ENCODE measurements around the gene WWOX. TPM values are rescaled to one million over a fixed set of nuclear protein-coding genes. Genes with fewer than 3 reads are reported as not detected.

WWOX gene
- total RNA-seq, 1 donor from 2014 or later, result 8.9 TPM

- Histone ChIP-seq H3K4me1 (no peaks in the 10 kb centered on the region), H3K4me3 (no peak overlapping the region), H3K36me3 (no peaks in the 10 kb centered on the region), H3K27me3 (ENCODE audit: low read depth) (peaks cover 21% of the 10 kb centered on the region), H3K27ac (replicated peaks) (no peak overlapping the region), H3K9me3 (replicated peaks) (no peaks in the 10 kb centered on the region)
- intact Hi-C loops (cut with micrococcal nuclease), result no loop called here
- TF ChIP-seq CTCF (IDR thresholded peaks at IDR 0.05; ENCODE audit: borderline replicate concordance), result no peak
- DNase-seq, result no peak
Measured at GRCh38 chr16:78060809-78061208, 38.6 kb upstream of the WWOX start.

- peaks cover 4% of the 10 kb centered on the region for H3K9me3 ChIP-seq (replicated peaks)
- intact Hi-C loops (cut with micrococcal nuclease), result no loop called here
- no peak overlapping the region for H3K4me3 ChIP-seq
- no peak for DNase-seq
- H3K36me3 ChIP-seq, result no peaks in the 10 kb centered on the region
- H3K27ac ChIP-seq (replicated peaks), result no peak overlapping the region
- no peaks in the 10 kb centered on the region for H3K4me1 ChIP-seq
- TF ChIP-seq CTCF (IDR thresholded peaks at IDR 0.05; ENCODE audit: borderline replicate concordance), result no peak
- peaks cover 21% of the 10 kb centered on the region for H3K27me3 ChIP-seq (ENCODE audit: low read depth)
Measured at GRCh38 chr16:78065319-78065718, 34.1 kb upstream of the WWOX start.

- no peak for DNase-seq
- TF ChIP-seq CTCF (IDR thresholded peaks at IDR 0.05; ENCODE audit: borderline replicate concordance), result no peak
- Histone ChIP-seq H3K4me3 (no peak overlapping the region), H3K4me1 (no peaks in the 10 kb centered on the region), H3K36me3 (no peaks in the 10 kb centered on the region), H3K27me3 (ENCODE audit: low read depth) (peaks cover 53% of the 10 kb centered on the region), H3K27ac (replicated peaks) (no peak overlapping the region), H3K9me3 (replicated peaks) (peaks cover 4% of the 10 kb centered on the region)
- intact Hi-C loops (cut with micrococcal nuclease), result no loop called here
Measured at GRCh38 chr16:78069913-78070312, 29.5 kb upstream of the WWOX start.

- Histone ChIP-seq H3K36me3 (no peaks in the 10 kb centered on the region), H3K27ac (replicated peaks) (no peak overlapping the region), H3K4me3 (no peak overlapping the region), H3K4me1 (no peaks in the 10 kb centered on the region), H3K27me3 (ENCODE audit: low read depth) (peaks cover 47% of the 10 kb centered on the region), H3K9me3 (replicated peaks) (peaks cover 4% of the 10 kb centered on the region)
- intact Hi-C loops (cut with micrococcal nuclease), result no loop called here
- DNase-seq, result no peak
- TF ChIP-seq CTCF (IDR thresholded peaks at IDR 0.05; ENCODE audit: borderline replicate concordance), result no peak
Measured at GRCh38 chr16:78072275-78072674, 27.2 kb upstream of the WWOX start.

GRCh38 chr16:78075800-78076199, 23.7 kb upstream of the WWOX start:
- H3K36me3 ChIP-seq, result no peaks in the 10 kb centered on the region
- peaks cover 32% of the 10 kb centered on the region for H3K27me3 ChIP-seq (ENCODE audit: low read depth)
- intact Hi-C loops (cut with micrococcal nuclease), result no loop called here
- no peaks in the 10 kb centered on the region for H3K4me1 ChIP-seq
- no peaks in the 10 kb centered on the region for H3K9me3 ChIP-seq (replicated peaks)
- DNase-seq, result no peak
- H3K27ac ChIP-seq (replicated peaks), result no peak overlapping the region
- no peak overlapping the region for H3K4me3 ChIP-seq
- no peak for TF ChIP-seq CTCF (IDR thresholded peaks at IDR 0.05; ENCODE audit: borderline replicate concordance)

GRCh38 chr16:78081341-78081740, 18.1 kb upstream of the WWOX start:
- no peak overlapping the region for H3K27ac ChIP-seq (replicated peaks)
- DNase-seq, result no peak
- H3K27me3 ChIP-seq (ENCODE audit: low read depth), result peaks cover 30% of the 10 kb centered on the region
- H3K36me3 ChIP-seq, result no peaks in the 10 kb centered on the region
- H3K4me3 ChIP-seq, result no peak overlapping the region
- no peaks in the 10 kb centered on the region for H3K9me3 ChIP-seq (replicated peaks)
- H3K4me1 ChIP-seq, result no peaks in the 10 kb centered on the region
- no peak for TF ChIP-seq CTCF (IDR thresholded peaks at IDR 0.05; ENCODE audit: borderline replicate concordance)
- intact Hi-C loops (cut with micrococcal nuclease), result no loop called here

Measured in left ventricle myocardium inferior (tissue), 1 donor.